ENCODE results near the gene TTC3.
"Not testable (repeated sequence)": the region's sequence is repeated elsewhere in the genome, so short reads cannot be mapped to it uniquely, and the experiment has no call there.

The TTC3 gene

GRCh38 chr21:37101384-37101783 is 28.3 kb downstream of the TTC3 start:
- no peak for DNase-seq

GRCh38 chr21:37102746-37103145 is 29.7 kb downstream of the TTC3 start:
- not testable (repeated sequence) for DNase-seq

GRCh38 chr21:37106998-37107397 is 33.9 kb downstream of the TTC3 start:
- no peak for DNase-seq

- DNase-seq, result not testable (repeated sequence)
These were observed 38.0 kb downstream of the TTC3 start for GRCh38 chr21:37111029-37111428.

GRCh38 chr21:37114301-37114700 is 41.2 kb downstream of the TTC3 start:
- DNase-seq, result not testable (repeated sequence)

GRCh38 chr21:37116459-37116858 is 43.4 kb downstream of the TTC3 start:
- DNase-seq, result not testable (repeated sequence)

GRCh38 chr21:37117204-37117603 is 44.1 kb downstream of the TTC3 start:
- DNase-seq, result no peak

- no peak for DNase-seq
These were observed 45.3 kb downstream of the TTC3 start for GRCh38 chr21:37118187-37118826.

- DNase-seq, result no peak
These were observed 46.6 kb downstream of the TTC3 start for GRCh38 chr21:37119421-37120218.

GRCh38 chr21:37128076-37128475 is 55.0 kb downstream of the TTC3 start:
- DNase-seq, result no peak

- DNase-seq, result no peak
These were observed 57.9 kb downstream of the TTC3 start for GRCh38 chr21:37130971-37131370.

GRCh38 chr21:37136261-37136660 is 63.2 kb downstream of the TTC3 start:
- no peak for DNase-seq

- DNase-seq, result no peak
These were observed 63.7 kb downstream of the TTC3 start for GRCh38 chr21:37136744-37137143.

- DNase-seq, result no peak
These were observed 66.1 kb downstream of the TTC3 start for GRCh38 chr21:37139154-37139553.

- DNase-seq, result no peak
These were observed 66.8 kb downstream of the TTC3 start for GRCh38 chr21:37139902-37140301.

- DNase-seq, result not testable (repeated sequence)
These were observed 70.3 kb downstream of the TTC3 start for GRCh38 chr21:37143392-37143791.

- peak; percentile 75 for DNase-seq
These were observed 72.6 kb downstream of the TTC3 start for GRCh38 chr21:37145635-37146111.

- no peak for DNase-seq
These were observed 73.5 kb downstream of the TTC3 start for GRCh38 chr21:37146320-37147235.

- DNase-seq, result no peak
These were observed 76.4 kb downstream of the TTC3 start for GRCh38 chr21:37149411-37149810.

- no peak for DNase-seq
These were observed 80.3 kb downstream of the TTC3 start for GRCh38 chr21:37153196-37153934.

GRCh38 chr21:37153935-37154350 is 80.9 kb downstream of the TTC3 start:
- DNase-seq, result no peak

- DNase-seq, result no peak
These were observed 82.1 kb downstream of the TTC3 start for GRCh38 chr21:37155186-37155585.

All from NCI-H2107 (cell line).